Lower leg skin (tissue), 3 donors: ENCODE results near the gene PRRG1.

ENCODE experiments used
- CTCF ChIP-seq, 3 donors: fragments of 450-650 bp; IDR thresholded peaks; one replicate each; pipeline ENCODE4 v1.5.1; 2016; ENCODE audit warnings: antibody characterized with exemption in 3 of 3, mild to moderate bottlenecking in 3 of 3, moderate library complexity in 2 of 3
- POLR2A ChIP-seq, 2 donors: fragments of 450-650 bp; IDR thresholded peaks; one replicate each; pipeline ENCODE4 v1.6.1; 2016 to 2017; ENCODE audit warnings: antibody characterized with exemption in 2 of 2, mild to moderate bottlenecking in 1 of 2, moderate library complexity in 1 of 2

- TF ChIP-seq CTCF (IDR thresholded peaks at IDR 0.05) (no peak), POLR2A (IDR thresholded peaks at IDR 0.05) (no peak)
Measured at GRCh38 chrX:37474478-37474877, 125.3 kb downstream of the PRRG1 start.
